GM23338 (cell line): Measurements from ENCODE around the gene AHCYL1.

Source experiments
- CTCF ChIP-seq, 2 experiments: fragments of 200-600 bp in 1 of 2; sonication (generic) in 1 of 2; conservative IDR thresholded peaks; 2 replicates each; pipeline versions ENCODE4 v1.5.1 to v1.6.1; 2016 to 2017; ENCODE audit warnings: antibody characterized with exemption in 2 of 2, low read depth in 2 of 2, mild to moderate bottlenecking in 2 of 2, moderate library complexity in 1 of 2
- EZH2 ChIP-seq: fragments of 200-600 bp; sonication (generic); IDR thresholded peaks from one replicate; pipeline ENCODE4 v1.8.0; 2017; ENCODE audit warnings: antibody characterized with exemption, mild to moderate bottlenecking, low read depth; ENCODE audit not compliant: unreplicated experiment
- EZH2phosphoT487 ChIP-seq: fragments of 200-600 bp; sonication (generic); IDR thresholded peaks from one replicate; pipeline ENCODE4 v1.8.1; 2018; ENCODE audit warnings: antibody characterized with exemption; ENCODE audit not compliant: unreplicated experiment
- JUNB ChIP-seq: IDR thresholded peaks from one replicate; pipeline ENCODE4 v1.6.1; 2016; ENCODE audit warnings: antibody characterized with exemption; ENCODE audit not compliant: unreplicated experiment
- NANOG ChIP-seq: IDR thresholded peaks from 2 replicates; pipeline ENCODE4 v1.6.1; 2016; ENCODE audit warnings: antibody characterized with exemption, borderline replicate concordance
- POLR2AphosphoS5 ChIP-seq: IDR thresholded peaks from 2 replicates; pipeline ENCODE4 v1.6.1; 2016; ENCODE audit warnings: antibody characterized with exemption, low read depth
- REST ChIP-seq: IDR thresholded peaks from one replicate; pipeline ENCODE4 v1.6.1; 2018; ENCODE audit warnings: antibody characterized with exemption; ENCODE audit not compliant: unreplicated experiment

GRCh38 chr1:109991400-109991925, 6.9 kb downstream of the AHCYL1 start:
- TF ChIP-seq CTCF (conservative IDR thresholded peaks at IDR 0.05; ENCODE audit: low read depth in 2 of 2) (no peak), REST (no peak), POLR2AphosphoS5 (no peak), EZH2phosphoT487 (no peak), JUNB (no peak), EZH2 (no peak), NANOG (no peak)
